Subcutaneous abdominal adipose tissue (tissue), 5 donors: ENCODE measurements around the gene TNFRSF13B.

Experiments
- H3K27ac ChIP-seq: one replicate; pipeline ENCODE4 v1.7.0; 2013; ENCODE audit warnings: low read depth, mild to moderate bottlenecking, inconsistent platforms, low read length, moderate library complexity
- H3K27me3 ChIP-seq, 5 donors: one replicate each; pipeline ENCODE4 v1.7.0; 2013; ENCODE audit warnings: low read length in 5 of 5, inconsistent platforms in 1 of 5; ENCODE audit not compliant: control insufficient read depth in 5 of 5, insufficient read depth in 4 of 5
- H3K36me3 ChIP-seq, 5 donors: one replicate each; pipeline ENCODE4 v1.7.0; 2013; ENCODE audit warnings: low read length in 5 of 5; ENCODE audit not compliant: control insufficient read depth in 5 of 5, insufficient read depth in 5 of 5
- H3K4me1 ChIP-seq, 5 donors: one replicate each; pipeline ENCODE4 v1.7.0; 2013; ENCODE audit warnings: low read length in 5 of 5, mild to moderate bottlenecking in 3 of 5, moderate library complexity in 1 of 5; ENCODE audit not compliant: control insufficient read depth in 5 of 5, insufficient read depth in 5 of 5
- H3K4me3 ChIP-seq, 5 donors: one replicate each; pipeline ENCODE4 v1.7.0; 2013; ENCODE audit warnings: low read length in 5 of 5, low read depth in 1 of 5
- H3K9ac ChIP-seq, 5 donors: one replicate each; pipeline ENCODE4 v1.7.0; 2013; ENCODE audit warnings: low read length in 5 of 5, mild to moderate bottlenecking in 4 of 5, moderate library complexity in 3 of 5
- H3K9me3 ChIP-seq, 5 donors: one replicate each; pipeline ENCODE4 v1.7.0; 2013; ENCODE audit warnings: low read length in 5 of 5; ENCODE audit not compliant: control insufficient read depth in 5 of 5
- donor health status: healthy.
- donor health status: healthy.
- donor health status: healthy.
- donor health status: healthy.
- donor health status: healthy.

TNFRSF13B gene

DNA sequence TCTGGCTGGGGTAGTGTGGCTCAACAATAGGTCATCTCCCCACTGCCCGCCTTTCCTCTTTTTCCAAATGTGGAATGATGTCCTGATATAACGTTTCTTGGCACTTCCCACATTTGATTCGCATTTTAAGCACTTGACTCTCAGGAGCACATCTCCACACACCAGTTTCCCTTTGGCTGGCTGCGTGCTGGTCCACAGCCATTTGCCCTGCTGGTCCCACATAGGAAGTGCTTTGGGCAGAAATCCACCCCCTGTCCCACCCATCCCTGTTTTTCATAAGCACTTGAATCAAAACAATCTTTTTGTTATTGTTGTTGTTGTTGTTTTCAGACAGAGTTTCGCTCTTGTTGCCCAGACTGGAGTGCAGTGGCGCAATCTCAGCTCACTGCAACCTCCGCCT lies 24.0 kb upstream of the TNFRSF13B start:
- Histone ChIP-seq H3K4me1 (peaks cover 0 to 14% (median 4%) of the 10 kb centered on the region in 5 donors), H3K9me3 (no peaks in the 10 kb centered on the region), H3K4me3 (no peak overlapping the region), H3K36me3 (no peaks in the 10 kb centered on the region), H3K27ac (no peak overlapping the region), H3K9ac (no peak overlapping the region), H3K27me3 (no peaks in the 10 kb centered on the region)

DNA sequence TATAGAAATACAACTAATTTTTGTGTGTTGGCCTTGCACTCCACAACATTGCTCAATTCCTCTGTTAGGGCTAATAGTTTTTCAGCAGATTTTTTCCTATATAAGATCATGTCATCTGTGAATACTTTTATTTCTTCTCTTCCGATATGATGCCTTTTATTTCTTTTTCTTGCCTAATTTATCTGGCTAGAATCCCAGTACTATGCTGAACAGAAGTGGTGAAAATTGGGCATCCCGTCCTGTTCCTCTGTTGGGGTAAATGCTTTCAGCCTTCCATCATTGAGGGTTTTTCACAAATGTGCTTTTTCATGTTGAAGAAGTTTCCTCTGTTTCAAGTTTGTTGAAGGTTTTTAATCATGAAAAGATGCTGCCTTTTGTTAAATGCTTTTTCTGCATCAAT lies 22.7 kb upstream of the TNFRSF13B start:
- Histone ChIP-seq H3K36me3 (no peaks in the 10 kb centered on the region), H3K27me3 (peaks cover 0 to 2% (median 0%) of the 10 kb centered on the region in 5 donors), H3K9me3 (no peaks in the 10 kb centered on the region), H3K9ac (no peak overlapping the region), H3K4me3 (no peak overlapping the region), H3K4me1 (peaks cover 0 to 19% (median 4%) of the 10 kb centered on the region in 5 donors), H3K27ac (no peak overlapping the region)

DNA sequence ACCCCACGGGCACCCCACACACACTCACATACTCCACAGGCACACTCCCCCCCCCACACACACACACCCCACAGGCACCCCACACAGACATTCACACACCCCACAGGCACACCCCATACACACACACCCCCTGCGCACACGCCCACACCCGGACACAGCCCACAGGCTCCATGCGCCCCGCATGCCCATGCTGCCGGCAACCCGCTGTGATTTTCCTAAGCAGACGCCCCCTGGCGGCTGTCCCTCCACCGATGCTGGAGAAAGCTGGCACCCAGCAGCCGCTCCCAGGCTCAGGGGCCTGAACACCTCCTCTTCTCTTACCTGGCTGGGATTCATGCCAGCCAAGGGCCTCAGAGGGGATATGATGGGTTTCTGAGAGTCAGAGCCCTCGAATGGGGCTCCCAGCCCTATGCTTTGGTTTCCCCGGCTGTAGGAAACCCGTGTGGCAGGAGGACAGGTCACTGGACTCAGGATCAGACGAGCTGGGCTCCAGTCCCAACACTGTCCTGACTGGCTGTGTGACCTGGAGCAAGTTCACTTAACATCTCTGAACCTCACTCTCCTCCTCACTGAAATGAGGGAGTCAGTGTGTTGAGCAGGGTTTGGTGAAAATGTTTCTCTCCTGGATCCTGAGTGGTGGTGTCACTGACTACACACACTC lies 19.6 kb upstream of the TNFRSF13B start:
- Histone ChIP-seq H3K27ac (no peak overlapping the region), H3K4me1 (peaks cover 0 to 37% (median 20%) of the 10 kb centered on the region in 5 donors), H3K27me3 (peaks cover 0 to 2% (median 0%) of the 10 kb centered on the region in 5 donors), H3K36me3 (no peaks in the 10 kb centered on the region), H3K9me3 (no peaks in the 10 kb centered on the region), H3K9ac (no peak overlapping the region), H3K4me3 (no peak overlapping the region)

DNA sequence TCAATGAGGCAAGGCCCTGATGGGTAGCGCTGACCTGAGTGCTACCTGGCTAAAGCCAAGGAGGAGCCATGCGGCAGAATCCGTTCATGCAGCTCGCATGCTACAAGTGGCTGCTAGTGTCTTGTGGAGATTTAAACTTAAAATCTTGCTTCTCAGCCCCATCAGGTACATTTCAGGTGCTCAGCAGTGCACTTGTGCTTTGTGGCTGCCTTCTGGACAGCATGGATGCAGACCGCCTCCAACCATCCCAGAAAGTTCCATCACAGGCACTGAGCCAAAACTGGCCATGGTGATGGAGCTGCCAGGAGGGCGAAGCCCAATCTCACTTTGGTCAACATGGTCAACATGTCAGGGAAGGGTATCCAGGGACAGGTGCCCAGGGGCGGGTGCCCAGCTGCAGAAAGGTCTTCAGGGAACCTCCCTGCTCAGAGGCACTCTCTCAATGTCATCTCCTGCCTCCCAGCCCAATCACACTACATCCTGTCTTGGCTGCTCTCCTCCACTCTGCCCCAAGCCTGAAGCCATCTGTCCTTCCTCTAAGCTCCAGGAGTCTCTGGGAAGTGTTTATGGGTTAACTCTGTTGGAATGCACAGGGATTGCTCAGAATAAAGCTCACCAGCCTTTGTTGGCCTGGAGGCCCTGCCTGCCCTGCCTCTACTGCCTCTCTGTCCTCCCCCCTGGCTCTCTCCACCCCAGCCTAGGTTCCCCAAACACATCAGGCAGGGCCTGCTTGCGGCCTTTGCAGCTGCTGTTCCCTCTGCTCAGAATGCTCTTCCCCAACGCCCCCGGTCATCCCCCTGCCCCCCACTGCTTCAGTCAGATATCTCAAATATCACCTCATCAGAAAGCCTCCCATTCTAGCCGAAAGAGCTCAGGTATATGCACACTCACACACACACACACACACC lies 18.3 kb upstream of the TNFRSF13B start:
- H3K27me3 ChIP-seq: peaks cover 0 to 2% (median 0%) of the 10 kb centered on the region in 5 donors
- H3K9ac ChIP-seq: no peak overlapping the region
- no peak overlapping the region for H3K27ac ChIP-seq
- no peaks in the 10 kb centered on the region for H3K9me3 ChIP-seq
- peaks cover 0 to 37% (median 20%) of the 10 kb centered on the region in 5 donors for H3K4me1 ChIP-seq
- H3K4me3 ChIP-seq: no peak overlapping the region
- no peaks in the 10 kb centered on the region for H3K36me3 ChIP-seq

DNA sequence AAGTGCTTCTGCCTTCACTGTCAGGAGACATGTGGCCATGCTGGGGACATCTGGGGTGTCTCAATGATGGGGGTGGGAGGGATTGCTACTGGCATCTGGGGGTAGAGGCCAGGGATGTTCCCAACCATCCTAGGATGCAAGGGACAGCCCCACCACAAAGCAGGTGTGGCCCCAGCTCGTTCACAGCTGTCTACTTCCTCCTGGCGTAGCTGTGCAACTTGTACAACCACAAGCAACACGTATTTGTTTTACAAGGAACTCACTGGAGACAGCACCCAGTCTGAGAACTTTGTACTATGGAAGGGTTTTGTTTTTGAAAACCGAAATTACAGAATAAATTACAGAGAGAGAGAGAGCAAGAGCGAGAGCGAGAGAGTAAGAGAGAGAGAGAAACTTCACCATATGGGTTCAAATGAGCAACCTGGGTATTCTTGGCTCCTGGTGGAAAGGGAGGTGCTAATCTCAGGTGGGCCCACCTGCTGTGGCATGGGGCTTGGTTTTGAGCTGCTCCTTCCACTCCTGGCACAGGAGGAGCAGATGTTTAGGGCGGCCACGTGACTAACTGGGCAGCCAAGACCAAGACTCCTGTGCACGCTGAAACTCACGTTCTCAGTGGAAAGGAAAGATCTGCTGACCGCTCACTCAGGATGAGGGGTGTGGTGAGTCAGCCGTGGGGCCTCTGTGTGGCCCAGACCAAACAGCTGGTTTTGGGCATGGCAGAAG lies 17.5 kb upstream of the TNFRSF13B start:
- peaks cover 0 to 2% (median 0%) of the 10 kb centered on the region in 5 donors for H3K27me3 ChIP-seq
- no peaks in the 10 kb centered on the region for H3K9me3 ChIP-seq
- no peak overlapping the region for H3K27ac ChIP-seq
- H3K9ac ChIP-seq: no peak overlapping the region
- H3K36me3 ChIP-seq: no peaks in the 10 kb centered on the region
- no peak overlapping the region for H3K4me3 ChIP-seq
- H3K4me1 ChIP-seq: peaks cover 0 to 37% (median 20%) of the 10 kb centered on the region in 5 donors

DNA sequence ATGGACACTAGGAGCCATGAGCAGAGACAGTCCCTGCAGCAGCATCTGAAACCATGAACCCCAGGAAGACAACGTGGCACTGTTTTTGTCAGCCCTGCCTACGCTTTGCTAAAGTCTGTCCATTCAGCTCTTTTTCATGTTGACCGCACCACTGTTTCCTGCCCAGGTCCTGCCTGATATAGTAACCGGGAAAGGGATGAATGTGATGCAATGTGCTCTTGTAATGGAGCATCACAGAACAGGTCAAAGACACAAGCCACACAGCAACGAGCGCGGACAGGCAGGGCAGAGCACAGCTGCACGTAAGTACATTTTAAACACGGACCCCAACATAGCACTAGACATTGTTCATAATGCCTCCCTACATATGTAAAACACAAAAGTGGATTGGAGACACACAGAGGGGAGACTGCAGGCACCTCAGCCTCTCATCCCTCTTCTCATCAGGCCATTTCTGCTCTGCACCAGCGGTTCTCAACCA lies 16.9 kb upstream of the TNFRSF13B start:
- peaks cover 0 to 37% (median 20%) of the 10 kb centered on the region in 5 donors for H3K4me1 ChIP-seq
- no peaks in the 10 kb centered on the region for H3K36me3 ChIP-seq
- no peak overlapping the region for H3K9ac ChIP-seq
- no peaks in the 10 kb centered on the region for H3K9me3 ChIP-seq
- H3K27ac ChIP-seq: no peak overlapping the region
- H3K27me3 ChIP-seq: peaks cover 0 to 2% (median 0%) of the 10 kb centered on the region in 5 donors
- no peak overlapping the region for H3K4me3 ChIP-seq

DNA sequence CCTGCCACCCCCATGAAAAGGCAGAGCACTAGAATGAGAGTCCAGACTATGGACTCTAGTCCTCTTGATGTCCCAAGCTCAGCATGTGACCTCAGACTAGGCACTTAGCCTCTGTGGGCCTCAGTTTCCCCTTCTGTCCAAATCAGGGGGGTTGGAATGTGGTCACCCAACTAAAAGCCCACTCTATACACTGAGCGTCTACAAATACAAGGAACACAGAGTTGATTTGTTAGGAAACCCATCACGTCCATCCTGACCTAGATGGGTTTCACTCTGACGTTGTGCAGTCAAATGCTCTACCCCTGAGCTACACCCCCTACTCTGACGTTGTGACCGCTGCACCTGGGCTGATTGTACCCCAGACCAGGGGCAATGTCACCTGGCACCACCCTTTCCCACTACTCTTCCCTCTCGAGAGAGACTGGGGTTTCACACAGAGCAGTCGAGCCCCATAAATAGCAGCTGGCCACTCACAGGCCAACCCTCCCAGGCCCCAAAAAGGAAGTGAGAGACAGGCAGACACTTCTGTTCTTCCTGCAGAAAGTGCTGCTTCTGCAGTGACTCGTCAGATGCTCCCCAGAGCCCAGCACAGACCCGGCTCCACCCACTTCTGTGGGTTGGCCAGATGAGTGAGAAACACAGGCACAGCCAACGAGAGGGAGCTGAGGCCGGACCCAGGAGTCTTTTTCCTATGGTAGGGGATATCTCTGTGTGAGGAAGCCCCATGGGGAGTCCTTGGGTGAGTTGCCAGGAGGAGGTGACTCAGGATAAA lies 16.1 kb upstream of the TNFRSF13B start:
- Histone ChIP-seq H3K27ac (no peak overlapping the region), H3K4me1 (peaks cover 0 to 37% (median 20%) of the 10 kb centered on the region in 5 donors), H3K9ac (no peak overlapping the region)

DNA sequence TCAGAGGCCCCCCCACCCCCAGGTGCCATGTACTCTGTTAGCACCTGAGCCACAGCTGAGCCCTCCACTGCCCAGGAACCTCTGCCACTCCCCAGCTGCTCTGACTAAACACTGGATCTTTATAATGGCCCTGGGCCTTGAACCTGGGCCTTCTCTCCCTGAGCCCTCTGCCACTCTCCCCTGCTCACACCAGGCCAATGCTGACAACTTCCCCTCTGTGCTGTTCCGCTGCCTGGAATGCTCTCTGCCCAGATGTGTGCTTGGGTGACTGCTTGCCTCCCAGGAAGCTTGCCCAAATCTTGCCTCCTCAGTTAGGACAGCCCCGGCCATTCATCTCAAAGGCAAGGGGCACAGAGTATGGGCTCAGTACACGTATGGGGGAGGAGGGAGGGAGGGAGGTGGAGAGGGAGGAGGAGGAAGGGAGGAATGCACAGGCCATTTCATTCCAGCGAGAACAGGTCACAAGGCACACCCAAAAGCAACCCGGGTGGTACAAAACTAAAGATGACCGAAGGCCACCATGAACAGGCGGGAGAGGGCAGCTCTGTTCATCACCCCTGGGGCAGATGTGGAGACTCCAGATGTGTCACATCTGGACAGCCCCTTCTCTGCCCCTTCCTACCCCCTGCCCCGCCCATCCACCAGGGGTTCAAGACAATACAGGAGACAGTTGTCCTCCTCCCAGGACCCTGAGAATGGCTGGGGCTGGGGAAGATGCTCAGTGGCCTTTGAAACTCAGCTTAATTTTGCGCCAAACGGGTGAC lies 15.3 kb upstream of the TNFRSF13B start:
- Histone ChIP-seq H3K27ac (no peak overlapping the region), H3K9ac (no peak overlapping the region), H3K4me1 (peaks cover 0 to 37% (median 20%) of the 10 kb centered on the region in 5 donors)

More for the DNA sequence above, 16.1 kb upstream of the TNFRSF13B start:
- Histone ChIP-seq H3K36me3 (no peaks in the 10 kb centered on the region), H3K27me3 (peaks cover 0 to 2% (median 0%) of the 10 kb centered on the region in 5 donors), H3K4me3 (peak overlapping the region in 1 of 5 donors; percentile 43), H3K9me3 (no peaks in the 10 kb centered on the region)

DNA sequence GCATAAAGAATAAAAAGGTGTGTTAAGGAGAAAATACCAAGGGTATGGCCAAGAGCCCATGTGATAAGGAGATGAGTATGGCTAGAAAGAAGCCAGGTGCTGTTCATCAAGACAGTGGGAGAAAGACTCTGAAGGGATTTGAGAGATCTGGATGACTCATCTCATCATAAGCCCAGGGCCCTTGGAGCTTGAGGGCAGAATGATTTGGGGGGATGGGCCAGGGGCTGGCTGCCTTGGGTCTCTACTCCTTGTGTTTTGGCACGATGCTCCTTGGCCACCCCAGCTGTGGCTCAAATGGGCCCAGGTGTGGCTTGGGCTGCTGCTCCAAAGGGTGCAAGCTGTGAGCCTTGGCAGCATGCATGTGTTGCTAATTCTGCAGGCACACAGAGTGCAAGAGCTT lies 14.5 kb upstream of the TNFRSF13B start:
- Histone ChIP-seq H3K36me3 (no peaks in the 10 kb centered on the region), H3K9ac (no peak overlapping the region), H3K4me3 (no peak overlapping the region), H3K27me3 (peaks cover 0 to 2% (median 0%) of the 10 kb centered on the region in 5 donors), H3K4me1 (peaks cover 0 to 36% (median 20%) of the 10 kb centered on the region in 5 donors), H3K27ac (no peak overlapping the region), H3K9me3 (no peaks in the 10 kb centered on the region)

More for the DNA sequence above, 15.3 kb upstream of the TNFRSF13B start:
- peaks cover 0 to 2% (median 0%) of the 10 kb centered on the region in 5 donors for H3K27me3 ChIP-seq
- no peak overlapping the region for H3K4me3 ChIP-seq
- no peaks in the 10 kb centered on the region for H3K9me3 ChIP-seq
- no peaks in the 10 kb centered on the region for H3K36me3 ChIP-seq
